ELF-1 (cell line): Measurements from ENCODE around the gene RSKR.
"Not testable (repeated sequence)": the region's sequence is repeated elsewhere in the genome, so short reads cannot be mapped to it uniquely, and the experiment has no call there.

ENCODE experiments used
- DNase-seq: peaks from one replicate; pipeline ENCODE4 v3.0.0-alpha.2; 2016; ENCODE audit warnings: low read depth, low spot score

RSKR gene

DNA sequence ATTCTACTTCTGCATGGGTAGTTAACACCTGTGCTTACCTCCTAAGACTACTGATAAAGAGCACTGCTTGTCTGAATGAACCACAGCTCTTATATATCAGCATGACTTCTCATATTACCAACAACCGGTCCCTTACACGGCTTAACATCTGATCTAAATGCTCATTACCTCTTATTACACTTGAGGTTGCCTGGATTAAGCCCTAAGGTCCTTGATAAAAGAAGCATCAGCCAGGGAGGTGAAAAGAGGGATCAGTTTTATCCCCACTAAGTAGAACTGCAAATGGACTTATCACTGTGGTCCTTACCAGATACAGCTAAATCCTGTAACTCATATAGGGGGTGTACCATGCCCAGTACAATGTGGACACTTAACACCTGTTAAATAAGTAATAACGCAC, 8.2 kb upstream of the RSKR start:
- no peak for DNase-seq

DNA sequence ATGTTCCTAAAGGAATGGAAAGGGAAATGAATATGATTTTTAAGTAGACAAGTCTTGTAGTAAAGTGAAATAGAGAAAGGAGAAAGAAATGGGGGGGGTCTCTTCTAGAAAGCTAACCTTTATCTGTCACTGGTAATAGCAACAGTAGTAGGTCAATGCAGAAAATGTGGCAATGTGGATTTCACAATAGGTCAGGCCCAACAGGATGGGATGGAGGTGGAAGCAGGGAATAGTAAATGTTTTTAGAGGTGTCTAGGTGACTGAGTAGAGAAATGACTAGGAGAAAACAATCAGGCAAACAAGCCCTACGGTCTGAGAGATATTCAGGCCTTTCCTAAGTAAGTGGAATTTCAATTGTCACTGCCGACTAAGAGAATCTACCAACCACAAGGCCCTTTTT, 6.0 kb upstream of the RSKR start:
- no peak for DNase-seq

DNA sequence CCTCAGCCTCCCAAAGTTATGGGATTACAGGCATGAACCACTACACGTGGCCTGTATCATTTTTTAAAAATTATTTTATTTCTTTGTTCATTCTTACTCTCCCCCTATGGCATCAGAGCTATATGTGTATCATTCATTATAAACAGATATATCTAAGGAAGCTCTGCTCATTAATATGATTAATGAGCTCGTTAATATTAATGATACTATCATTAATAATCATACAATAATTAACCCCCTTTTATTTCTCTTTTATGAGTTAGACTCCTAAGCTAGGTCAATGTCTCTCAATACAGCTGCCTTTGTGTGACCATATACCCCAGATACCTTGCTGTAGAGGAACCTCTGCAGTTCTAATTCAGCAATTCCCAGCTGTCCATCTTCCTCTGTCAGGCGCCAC, 4.5 kb upstream of the RSKR start:
- no peak for DNase-seq

GRCh38 chr17:28616281-28616680, 2.3 kb upstream of the RSKR start:
- no peak for DNase-seq

- DNase-seq, result no peak
Measured at GRCh38 chr17:28615260-28615940, 1.4 kb upstream of the RSKR start.

DNA sequence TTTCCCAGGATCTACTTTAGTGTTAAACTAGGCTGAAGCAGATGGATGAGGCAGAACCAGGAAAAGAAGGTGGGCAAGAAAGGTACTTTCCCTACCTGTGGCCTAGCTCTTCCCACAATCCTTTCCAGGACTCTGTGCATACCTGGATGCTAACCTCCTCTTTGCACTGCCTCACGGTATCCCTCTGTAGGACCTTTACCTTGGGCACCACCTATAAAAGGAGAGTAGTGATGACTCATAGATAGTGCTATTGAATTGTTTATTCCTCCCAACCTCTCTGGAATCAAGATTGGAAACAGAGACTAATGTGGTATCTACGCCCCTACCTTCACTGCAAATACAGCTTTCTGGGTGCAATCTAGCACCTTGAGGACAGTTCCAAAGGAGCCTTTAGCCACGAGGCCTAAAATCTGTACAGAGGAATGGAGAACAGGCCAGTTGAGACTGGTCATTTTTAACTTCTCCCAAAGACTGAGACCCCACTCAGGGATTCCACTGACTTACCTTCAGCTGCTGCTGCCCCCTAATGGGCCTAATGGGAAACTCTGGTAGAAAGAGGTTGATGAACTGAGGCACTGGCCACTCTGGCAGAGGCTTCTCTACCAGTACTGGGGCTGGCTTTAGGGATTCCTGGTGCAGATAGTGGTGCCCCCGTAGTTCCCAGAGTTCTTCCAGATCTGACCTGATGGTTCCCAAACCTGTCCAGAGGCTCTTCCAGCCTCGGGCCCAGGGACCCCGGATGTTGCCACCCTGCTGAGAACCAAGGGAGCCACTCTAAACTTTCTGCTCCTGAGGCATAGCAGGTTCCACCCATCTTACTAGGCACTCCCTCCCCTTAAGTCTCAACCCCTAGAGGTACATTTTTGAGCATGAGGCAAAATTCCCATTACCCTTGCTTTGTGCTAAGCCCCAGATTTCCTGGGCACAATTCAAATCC, 781 bp downstream of the RSKR start:
- peak; percentile 38 for DNase-seq

GRCh38 chr17:28612531-28612930, 1.5 kb downstream of the RSKR start:
- DNase-seq, result no peak

DNA sequence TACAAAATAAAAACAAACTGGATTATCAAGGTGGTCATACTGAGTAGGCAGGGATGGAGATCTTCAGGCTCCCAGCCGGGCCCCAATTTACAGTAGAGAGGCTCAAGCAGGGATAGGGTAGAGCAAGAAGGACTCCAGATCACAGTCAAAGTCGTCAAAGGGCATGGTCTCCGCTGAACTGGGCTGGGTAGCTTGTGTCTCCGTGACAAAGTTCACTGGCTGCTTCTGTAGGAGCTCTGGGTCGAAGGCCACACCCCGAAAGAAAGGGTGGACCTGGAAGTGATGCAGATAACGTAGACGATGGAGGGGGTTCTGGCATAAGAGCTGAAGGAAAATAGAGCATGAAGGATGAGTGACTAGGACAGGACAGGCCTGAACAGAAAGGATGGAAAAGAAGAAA, 3.6 kb downstream of the RSKR start:
- no peak for DNase-seq

GRCh38 chr17:28604031-28604430, 10.0 kb downstream of the RSKR start:
- DNase-seq, result not testable (repeated sequence)

DNA sequence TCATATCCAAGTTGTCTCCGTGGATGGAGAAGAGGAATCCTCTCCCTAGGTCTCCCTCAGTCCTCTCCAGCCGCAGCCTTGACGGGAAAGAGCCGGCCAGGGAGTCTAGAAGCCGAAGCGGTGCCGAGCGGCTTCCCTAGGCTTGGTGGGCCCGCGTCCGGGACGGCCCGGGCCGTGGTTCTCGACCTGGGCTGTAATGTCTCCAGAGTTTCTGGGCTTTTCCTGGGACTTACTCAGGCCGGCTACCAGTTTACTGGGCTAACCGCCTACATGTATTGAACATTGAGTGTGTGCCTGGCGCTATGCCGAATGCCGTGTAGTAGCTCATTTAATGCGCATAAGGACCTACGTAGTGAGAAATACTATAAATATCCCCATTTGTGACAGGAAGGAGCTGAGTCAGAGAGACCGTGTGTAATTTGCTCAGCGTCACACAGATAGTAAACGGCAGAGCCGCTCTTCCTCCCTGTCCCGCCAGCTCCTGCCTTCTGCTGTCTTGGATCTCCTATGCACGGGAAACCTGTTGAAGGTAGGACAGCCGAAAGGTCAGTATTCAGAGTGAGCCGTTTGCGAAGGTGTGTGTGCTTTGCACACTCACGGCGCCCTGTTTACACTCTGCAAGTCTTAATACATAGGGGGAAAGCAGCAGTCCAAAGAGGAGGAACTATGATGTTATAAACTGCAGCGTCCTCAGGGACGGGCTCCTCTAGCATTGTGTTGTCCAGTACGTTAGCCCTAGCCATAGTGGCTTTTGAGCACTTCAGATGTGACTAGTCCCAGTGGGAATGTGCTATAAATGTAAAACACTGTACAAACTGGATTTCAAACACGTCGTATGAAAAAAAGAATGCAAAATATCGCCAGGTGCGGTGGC, 14.4 kb downstream of the RSKR start:
- DNase-seq, result peak; percentile 52

DNA sequence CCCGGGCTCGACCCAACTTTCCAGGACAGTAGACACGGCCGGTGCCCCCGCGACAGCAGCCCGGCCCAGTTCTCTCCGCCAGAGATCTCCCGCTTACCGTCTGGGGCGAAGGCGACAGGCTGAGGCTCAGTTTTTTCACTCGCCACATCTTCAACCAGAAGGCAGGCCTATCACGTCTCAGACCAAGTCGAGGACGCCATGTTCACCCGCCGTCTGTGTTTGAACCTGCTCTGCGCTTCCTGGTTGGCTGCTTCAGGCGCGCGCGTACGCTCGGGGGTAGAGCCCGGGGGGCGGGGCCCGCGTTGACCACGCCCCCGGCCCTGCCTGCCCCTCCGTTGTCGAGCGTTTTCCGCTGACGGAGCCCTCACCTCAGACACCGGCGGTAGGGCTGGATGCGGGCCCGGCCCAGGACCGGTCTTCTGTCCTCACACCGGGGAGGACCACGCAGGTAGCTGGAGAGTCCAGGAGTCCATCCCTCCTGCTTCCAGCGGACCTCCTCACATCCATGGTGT, 15.1 kb downstream of the RSKR start, which contains the start of gene SPAG5:
Gene SPAG5 (minus strand): TSS at position 227 of the 512 bp plus-strand sequence. CDS start 79 bp downstream, at position 148.
- DNase-seq, result peak; percentile 99

DNA sequence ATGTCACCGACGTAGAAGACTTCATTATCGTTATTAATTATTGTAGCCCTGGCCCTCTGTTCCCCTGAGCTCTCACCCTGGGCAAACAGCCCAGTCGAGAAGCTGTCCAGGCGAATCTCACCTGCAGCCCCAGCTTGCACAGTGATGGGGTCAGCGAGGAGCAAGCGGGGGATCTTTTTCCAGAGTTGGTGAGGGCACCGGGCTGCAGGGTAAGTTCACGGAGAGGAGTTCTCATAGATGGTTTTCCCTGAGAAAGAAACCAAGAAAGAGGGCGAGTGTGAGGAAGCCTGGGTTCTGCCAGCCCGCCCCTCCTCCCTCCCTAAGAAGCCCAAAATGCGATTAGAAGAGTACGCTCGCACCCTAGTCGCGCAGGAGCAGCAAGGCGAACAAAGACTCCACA, 15.6 kb downstream of the RSKR start:
- DNase-seq, result no peak

- DNase-seq, result no peak
Measured at GRCh38 chr17:28597606-28598383, 16.2 kb downstream of the RSKR start.

DNA sequence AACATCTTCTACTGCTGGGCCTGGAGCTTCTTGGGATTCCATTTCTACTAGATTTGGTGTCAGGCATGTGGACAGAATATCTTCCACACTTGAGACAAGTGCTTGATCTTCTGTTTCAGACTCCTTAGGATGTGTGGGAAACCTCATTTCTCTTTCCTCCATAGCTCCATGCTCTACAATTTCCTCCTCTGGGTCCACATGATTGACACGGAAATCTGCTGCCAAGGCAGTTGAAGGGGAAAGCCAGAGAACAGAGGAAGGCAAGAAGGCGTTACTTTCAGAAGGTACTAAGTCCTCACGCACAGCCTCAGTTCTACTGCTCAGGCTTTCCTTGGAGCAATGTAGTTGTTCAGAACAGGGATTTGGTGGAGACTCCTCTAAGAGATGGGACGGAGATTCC, 21.7 kb downstream of the RSKR start:
- no peak for DNase-seq

DNA sequence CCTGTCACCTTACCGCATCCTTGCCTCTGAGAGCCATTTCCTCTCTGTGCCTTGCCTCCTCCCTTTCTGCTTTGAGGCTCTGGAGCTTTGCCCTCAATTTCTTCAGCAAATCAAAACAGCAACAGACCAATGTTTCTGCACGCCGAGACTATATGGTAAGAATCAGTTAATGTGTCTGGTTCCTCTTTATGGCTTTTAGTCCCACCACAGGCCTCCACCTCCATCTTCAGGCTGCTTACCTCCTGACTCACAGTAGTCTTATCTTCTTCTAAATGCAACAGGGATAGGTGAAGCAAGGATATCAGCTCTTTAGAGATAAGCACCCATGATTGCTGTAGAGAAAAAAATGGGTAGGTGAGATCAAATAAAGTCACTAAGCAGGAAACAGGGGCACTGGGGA, 28.1 kb downstream of the RSKR start:
- DNase-seq, result no peak

DNA sequence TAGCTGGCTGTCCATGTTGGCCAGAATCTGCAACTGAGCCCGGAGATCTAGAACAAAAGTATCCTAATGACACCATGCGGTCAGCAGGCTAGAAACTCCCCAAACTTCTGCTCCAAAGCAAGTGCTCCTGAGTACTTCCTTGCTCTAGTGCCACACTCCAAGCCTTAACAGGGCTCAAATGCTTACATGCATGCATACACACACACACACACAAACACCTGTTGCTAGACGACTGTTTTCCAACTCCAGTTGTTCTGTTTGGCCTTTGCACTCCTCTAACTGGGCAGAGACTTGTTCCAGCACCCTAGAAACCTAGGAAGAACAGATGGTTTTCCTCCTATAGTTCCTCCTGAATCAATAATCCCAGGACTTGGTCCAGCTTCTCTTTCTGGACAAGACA, 29.6 kb downstream of the RSKR start:
- no peak for DNase-seq

- DNase-seq, result no peak
Measured at GRCh38 chr17:28582513-28582912, 31.5 kb downstream of the RSKR start.

- no peak for DNase-seq
Measured at GRCh38 chr17:28580959-28581358, 33.0 kb downstream of the RSKR start.

GRCh38 chr17:28579526-28579925, 34.5 kb downstream of the RSKR start:
- DNase-seq, result no peak

DNA sequence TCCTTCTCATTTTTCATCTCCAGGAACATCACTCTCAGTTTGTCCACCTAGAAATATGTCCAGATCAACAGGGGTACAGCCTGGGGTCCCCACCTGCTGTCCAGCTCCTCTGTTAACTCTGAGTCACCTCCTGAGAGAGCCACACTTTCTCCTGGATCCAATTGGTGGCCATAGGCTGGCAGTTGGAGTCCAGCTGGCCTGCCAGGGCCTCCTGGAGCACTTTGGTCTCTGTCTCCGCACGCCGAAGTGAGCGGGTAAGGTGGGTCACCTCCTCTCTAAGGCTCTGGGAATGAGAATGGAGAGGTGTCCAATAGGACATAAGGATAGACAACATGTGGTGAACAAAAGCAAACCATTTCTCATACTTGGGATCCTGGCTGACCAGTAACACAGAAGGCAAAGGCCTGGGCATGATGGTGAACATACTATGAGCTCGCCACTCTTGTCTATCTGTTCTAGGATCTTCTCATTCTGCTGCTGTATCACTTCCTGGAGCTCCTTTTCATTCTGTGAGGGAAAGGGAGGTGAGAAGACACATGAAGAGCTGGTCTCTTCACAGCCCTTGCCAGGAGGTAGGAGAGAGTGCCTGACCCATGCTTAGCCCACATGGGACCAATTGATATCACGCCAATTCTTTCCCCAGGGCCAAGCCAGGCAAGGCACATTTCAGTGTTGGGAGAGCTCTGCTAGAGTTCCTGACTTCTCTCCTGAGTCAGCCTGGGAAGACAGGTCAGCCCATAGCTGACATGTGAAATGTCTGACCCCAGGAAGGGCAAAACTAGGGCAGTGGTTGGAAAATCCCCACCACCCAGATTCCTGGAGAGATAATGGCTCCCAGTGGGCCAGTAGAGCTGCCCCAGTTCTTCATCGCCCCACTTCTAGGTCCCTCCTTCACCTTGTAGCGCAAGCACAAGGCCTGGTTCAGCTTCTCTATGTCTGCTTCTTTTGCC, 35.5 kb downstream of the RSKR start:
- no peak for DNase-seq
